Activated T-helper 9 cell treated with anti-CD3 and anti-CD28 coated beads, Interleukin-2, amount 50 U/mL, for 16 hours (primary cell): ENCODE measurements around the gene IQCK.

ENCODE experiments used
- DNase-seq: peaks from one replicate; pipeline ENCODE4 v3.0.0-alpha.2; 2020; ENCODE audit warnings: low read depth

IQCK gene

DNA sequence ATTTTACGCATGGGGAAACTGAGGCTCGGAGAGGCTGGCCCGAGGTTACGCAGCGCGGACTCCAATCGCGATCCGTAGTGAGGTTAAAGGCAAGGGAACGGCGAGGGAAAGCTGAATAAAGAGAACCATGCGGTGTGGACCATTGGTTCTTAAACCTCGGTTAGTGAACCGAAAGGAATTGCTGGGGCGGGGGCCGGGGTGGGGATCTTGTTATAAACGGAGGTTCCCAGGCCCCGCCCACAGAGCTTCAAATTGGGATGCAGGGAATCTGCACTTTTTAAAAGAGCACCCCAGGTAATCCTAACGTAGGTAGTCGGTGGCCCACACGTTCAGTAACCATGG, 524 bp downstream of the IQCK start:
- DNase-seq: no peak

DNA sequence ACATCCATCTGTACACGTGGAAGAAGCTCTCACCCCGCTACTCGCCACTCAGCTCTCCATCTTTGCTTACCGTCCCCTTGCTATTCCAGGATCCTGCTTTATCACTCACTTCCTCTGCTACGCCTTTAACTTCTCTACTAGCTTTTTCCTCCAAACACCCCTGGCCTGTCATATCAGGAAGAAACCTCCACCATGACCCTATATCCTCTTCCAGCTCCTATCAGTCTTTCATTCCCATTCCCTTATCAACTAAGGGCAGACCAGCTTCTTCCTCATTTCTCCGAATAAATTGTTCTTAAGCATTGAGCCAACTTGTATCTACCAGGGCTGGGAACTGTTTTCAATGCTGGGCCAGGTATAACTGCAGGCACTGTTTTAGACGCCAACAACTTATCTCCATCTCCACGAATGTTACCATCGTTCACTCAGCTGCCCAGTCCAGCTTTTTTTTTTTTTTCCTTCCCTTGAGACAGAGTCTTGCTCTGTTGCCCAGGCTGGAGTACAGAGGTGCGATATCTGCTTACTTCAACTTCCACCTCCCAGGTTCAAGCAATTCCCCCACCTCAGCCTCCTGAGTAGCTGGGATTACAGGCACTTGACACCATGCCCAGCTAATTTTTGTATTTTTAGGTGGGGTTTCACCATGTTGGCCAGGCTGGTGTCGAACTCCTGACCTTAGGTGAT, 4.3 kb downstream of the IQCK start:
- DNase-seq: no peak

DNA sequence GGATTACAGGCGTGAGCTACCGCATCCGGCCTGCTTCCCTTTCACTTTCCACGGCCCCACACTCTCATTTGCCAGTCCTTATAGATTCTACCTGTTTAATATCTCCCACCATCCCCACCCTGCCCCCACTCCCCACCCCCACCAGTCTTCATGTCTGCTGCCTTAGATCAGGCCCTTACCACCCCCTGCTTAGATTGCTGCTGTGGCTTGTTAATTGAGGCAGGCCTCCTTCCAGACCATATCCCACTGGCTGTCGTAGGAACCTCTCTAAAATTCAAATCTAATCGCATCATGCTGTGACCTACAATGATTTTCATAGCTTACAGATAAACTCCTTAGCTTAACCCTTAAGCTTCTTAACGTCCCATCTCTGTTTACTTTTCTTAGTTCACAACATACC, 4.9 kb downstream of the IQCK start:
- DNase-seq: no peak

DNA sequence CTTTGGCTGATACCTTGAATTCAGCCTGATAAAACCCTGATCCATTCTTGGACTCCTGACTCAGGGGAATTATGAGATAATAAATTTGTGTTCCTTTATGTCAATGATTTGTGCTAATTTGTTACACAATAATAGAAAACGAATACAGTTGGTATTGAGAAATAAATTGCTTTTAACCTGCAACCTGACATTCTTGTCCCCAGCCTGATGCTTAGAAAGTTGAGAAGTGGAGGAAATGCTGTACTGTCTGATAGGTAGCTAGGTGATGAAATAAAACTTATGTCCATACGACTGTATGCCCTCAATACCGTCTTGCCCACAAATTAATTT, 10.5 kb downstream of the IQCK start:
- DNase-seq: no peak

DNA sequence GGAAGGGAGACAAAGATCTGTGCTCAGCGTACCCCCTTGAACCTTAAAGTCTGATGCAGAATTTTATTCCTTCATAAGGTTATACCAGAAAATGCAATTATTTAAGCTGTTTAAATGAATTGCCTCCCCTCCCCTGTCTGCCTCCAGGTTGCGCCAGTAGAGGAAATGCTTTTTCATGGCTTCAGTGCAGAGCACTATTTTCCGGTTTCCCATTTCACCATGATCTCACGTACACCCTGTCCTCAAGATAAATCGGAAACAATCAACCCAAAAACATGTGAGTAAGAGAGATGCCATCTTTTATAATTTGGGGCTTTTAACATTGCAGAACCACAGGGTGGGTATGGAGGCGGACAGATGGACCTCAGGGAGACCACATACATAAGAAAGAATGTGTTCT, 15.5 kb downstream of the IQCK start:
- no peak for DNase-seq

DNA sequence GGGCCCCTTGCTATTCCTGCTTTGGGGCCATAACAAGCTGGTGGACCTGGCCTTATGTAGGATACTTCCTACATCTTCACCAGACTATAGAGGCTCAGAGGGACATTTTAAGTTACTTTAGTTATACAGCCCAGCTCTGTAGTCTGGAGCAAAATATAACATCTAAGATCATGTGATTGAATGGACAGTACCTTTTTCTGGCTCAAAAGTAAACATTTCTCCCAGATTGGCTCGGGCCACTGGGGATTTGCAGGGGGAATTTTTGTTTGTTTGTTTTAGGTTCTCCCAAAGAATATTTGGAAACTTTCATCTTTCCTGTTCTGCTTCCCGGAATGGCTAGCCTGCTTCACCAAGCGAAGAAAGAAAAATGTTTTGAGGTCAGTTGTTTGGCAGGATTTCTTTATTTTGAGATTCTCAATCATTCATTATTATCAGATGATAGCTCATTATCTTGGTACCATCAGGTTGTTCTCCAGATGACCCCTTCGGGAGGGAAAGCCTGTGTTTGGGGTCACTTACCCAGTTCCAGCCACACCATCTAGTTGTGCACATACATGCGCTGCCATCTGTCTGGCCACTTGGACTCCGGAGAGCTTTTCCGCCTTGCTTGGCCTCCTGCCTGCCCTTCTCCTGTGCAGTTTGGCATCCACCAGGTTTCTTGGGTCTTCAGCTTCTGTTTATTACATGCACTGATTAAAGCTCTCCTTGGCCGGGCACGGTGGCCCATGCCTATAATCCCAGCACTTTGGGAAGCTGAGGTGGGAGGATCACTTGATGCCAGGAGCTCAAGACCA, 17.2 kb downstream of the IQCK start:
- DNase-seq: no peak

DNA sequence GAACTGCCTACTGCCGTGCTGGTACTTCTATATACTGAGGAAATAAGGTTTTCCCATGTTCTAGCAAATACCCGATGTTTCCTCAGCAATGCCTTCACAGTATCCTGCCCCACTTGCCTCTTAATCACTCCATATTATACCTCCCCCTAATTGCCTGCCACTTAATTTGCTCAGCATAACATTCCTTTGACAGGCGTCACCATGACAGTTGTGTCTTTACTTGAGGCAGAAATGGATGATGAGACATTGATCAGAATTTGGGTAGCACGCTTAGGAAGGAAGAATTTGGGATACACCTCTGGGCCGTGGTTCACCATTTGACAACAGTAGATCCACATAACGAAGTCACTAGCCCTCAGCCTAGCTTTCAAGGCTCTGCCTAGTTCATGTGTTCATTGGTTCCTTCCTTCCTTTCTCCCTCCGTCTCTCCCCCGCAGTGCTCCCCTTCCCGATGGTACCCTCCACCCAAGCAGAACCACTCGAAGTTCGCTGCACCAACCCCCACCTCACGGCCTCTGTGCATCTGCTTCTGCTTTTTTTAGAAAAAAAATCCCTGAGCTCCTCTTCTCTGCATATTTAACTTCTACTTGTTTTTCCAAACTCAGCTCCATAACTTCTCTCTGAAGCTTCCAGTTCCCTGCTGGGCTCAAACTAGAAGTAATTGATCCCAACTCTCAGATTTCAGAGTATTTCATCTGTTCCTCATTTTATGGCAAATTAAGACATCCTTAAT, 19.4 kb downstream of the IQCK start:
- no peak for DNase-seq

DNA sequence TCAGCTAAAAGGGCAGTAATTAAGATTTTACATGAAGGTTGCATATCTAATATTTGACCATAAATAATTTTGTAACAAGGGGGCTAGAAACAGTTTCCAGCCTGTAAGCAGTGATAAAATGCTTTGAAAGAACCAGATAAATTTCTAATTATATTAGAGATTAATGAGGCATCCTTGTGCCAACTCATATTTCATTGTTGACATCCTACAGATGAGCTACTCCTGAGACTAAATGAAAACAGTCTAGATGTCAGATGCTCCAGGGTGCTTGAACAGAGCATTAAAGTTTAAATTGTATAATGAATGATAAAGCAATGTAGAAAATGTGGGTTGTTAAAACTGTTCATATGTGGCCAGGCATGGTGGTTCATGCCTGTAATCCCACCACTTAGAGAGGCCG, 23.3 kb downstream of the IQCK start:
- DNase-seq: no peak

DNA sequence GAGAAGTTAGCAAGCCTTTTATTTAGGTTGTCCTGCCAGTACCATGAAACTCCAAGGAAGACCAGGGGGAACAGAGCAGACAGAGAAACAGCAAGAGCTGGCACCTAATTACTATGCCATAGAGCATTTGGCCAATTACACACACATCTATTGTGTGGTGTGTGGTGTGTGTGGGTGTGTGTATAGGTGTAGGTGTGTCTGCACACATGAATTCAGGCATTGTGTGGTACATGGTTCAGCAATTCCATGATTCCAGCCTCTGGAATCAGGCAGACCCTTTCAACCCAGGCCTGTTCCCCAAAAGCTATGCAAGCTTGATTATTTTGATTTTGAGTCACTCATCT, 25.7 kb downstream of the IQCK start:
- DNase-seq: no peak

DNA sequence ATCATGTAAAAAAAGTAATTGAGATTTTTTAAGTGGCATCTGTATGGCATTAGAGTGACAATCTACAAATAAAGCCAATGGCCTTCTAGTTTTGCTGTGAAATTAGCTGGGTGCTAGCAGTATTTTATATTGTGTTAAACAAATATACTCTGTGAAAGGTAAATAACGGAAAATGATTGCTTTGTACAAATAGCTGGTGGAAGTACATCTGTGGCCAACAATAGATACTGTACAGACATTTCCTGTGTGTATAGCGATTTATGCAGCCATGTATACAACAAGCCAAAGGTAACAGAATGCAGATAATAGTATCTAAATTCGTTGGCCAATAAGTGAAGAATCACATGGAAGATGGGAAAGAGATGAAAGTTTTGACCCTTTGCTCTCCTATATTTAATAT, 26.6 kb downstream of the IQCK start:
- no peak for DNase-seq

DNA sequence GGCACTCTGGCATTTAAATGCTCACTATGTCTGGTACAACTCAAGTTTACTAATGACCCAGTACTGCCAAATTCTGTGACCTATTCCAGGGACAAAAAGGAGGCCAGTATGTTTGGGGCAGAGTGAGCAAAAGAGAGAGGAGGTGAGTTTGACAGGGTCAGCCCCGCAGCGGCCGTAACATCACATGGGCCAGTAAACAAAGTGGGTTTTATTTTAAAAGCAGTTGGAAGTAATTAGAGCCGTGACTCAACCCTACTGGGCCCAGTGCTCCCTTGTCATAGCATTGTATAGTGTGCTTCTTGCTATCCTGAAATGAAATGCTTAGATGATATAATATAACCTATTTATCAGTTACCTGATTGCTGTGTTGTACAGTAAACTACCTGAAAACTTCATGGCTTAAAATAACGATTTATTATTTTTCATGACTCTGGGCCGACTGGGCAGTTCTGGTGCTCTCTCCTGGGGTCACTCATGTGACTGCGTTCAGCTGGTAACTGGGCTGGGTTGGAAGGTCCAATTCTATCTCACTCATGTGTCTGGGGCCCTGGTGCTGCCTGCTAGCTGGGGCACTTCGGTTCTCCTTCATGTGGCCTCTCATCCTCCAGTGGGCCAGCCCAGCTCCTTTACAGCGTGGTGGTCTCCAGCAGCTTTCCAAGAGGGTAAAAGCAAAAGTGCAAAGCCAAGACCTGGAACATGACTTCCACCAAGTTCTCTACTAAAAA, 27.4 kb downstream of the IQCK start:
- no peak for DNase-seq

DNA sequence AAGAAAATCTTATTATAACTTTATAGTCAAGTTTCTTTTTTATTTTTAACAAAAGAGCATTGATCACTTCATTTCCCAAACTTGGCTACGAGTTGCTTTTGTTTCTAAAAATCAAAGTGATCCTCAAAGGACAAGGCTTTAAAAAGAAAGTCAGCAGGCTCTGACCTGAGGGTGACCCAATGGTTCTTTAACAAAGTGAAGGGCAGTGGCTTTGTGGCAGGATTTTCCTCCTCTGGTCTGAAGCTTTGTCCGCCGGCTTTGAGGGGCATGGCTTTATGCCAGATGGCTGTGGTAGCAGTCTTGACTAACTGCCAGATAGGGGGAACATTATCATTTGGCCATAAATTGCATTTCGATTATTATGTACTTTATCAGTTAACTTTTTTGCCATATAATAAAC, 28.5 kb downstream of the IQCK start:
- no peak for DNase-seq

DNA sequence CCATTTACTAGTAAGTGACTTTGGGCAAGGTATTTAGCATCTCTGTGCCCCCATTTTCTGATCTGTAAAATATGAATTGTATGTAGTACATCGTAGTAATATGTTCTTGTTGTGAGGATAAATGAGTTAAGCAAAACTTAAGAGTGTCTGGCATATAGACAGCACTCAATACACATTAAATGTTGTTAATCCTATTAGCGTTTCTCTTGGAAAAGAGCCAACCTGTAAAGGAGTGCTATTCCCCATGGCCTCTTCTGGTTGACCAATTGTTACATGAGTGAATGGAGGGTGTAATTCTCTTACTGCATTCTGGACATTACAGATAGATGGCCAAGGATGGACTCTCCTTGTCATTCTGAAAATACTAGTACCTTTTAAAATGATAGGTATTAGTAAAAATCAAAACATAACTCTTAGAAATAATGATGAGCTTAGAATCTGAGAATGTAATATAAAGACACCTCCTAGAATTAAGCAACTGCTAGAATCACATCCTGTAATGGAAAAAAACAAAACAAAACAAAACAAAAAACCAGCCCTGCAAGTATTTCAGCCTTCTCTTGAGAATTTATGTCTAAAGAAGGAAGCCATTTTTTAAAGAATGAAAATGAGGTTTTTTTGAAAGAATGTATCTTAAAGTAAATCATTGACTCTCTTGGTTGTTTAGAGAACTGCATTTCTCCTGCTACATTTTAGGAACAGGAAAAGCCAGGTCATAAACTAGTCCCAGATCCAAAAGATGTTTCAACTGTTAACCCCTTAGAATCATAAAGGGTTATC, 30.5 kb downstream of the IQCK start:
- DNase-seq: no peak

DNA sequence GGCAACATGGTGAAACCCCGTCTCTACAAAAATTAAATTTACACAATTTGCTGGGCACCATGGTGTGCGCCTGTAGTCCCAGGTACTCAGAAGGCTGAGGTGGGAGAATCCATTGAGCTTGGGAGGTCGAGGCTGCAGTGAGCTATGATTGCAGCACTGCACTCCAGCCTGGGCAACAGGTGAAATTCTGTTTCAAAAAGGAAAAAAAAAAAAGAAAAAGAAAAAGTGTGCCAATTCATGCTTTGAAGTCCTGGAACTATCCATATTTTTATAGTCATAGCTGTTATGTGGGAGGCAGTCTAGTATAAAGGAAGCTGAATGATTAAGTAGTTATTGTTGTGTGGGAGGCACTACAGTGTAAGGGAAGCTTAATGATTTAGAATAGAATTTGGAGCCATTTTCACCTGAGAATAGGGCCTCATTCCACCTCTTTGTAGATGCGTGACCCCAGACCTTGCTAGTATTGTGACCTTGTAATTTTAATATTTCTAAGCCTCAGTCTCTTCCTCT, 31.6 kb downstream of the IQCK start:
- DNase-seq: no peak

DNA sequence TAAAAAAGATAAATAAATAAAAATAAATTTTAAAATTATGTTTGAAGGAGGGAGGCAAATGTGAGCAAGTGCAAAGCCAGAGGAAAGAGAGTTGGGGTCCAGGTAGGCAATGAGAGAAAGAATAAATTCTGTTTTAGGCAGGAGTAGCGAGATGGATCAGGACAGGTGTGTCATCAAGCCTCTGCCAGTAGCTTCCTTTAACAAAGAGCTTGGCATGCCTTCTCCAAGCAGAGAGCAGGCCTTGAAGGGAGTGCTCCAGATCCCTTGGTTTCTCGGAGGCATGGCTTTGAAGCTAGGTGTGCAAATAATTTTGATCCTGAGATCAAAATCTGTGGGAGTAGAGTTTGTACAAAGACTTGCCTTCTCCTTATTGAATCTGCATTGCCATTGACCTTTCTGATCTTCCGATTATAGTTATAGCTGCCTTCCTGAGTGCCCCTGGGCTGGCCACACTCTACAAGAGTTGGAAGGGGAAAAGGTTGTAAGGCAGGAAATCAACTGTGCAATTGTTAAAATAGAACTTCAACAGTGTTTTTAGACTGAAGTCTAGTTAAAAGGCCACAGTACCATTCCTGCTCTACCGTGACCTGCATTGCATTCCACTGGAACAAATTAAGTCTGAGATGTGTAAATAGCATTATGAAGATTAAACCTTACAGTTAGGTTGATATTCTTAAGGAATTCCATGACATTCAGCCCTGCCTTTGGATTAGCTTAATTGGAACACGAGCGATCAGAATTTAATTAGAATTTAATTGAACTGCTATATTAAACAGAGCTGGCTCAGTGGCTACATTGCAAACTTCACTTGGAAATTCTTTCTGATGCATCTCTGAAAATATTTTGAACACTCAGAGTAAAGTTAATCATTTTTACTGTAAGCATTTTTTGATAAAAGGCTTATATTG, 33.7 kb downstream of the IQCK start:
- no peak for DNase-seq

DNA sequence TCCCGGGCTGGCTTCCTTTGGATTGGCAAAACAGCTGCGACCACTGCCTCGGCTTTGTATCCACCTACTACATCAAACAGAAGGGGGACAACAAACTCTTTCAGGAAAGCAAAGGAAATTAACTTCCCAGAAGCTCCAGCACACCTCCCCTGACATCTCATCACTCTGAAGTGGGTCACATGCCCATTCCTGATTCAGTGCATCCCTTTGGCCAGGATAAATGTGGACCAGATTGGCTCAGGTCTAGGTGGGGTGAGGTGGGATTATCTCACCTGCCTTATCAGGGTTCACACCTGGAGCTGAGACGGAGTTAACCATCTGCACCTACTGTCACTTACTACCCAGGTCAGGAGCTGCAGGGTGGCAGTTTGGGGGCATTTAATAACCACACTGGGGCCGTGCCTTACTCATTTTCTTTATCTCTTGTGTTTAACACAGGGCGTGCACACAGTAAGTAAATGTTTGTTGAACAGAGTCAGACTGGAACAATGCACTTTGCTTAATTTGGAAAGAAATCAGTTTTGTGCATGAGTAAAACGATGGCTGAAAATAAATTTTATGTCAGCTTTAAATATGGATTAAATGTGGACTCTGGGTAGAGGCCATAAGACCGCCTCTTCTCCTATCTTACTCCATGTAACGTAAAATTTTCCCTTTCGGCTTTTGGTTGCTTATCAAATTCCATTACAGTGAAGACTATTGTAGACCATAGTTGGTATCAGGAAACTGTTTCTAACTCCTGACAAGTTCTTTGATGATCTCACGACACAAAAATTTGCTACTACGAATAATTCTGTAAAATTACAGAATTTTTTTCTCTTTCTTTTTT, 36.0 kb downstream of the IQCK start:
- DNase-seq: no peak

DNA sequence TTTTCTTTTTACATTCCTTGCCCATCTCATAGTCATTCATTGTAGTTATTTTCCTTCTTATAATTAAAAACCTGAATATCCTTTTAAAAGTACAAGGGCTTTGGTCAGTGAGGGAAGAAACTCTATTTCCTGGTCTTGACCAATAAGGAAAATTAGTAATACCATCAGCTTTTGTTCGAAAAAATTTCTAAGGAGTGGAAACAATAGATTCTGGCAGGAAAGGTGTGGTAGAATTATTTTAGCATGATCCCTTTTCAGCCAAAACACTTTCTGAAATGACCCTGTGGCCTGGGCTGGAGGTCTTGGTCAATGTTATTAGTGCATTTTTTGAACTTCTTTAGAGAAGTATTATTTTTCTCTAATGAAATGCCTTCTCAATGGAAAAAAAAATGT, 36.6 kb downstream of the IQCK start:
- no peak for DNase-seq

DNA sequence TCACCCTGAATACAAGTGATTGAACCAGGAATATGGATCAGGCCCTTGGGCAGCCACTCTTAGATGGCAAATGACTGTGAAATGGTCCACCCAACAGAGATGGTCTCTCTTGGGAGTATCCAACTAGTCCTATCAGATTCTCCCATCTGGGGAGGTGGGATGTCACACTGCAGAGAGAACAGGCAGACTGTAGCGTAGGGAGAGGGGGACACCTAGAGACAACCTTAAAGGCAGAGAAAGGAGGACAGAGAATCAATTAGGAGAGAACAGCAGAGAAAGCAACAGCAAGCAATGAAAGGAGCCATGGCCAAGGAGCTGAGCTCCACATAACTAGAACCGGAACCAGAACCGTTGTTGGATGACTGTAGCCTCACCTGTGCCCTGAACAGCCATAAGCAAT, 37.2 kb downstream of the IQCK start:
- no peak for DNase-seq

DNA sequence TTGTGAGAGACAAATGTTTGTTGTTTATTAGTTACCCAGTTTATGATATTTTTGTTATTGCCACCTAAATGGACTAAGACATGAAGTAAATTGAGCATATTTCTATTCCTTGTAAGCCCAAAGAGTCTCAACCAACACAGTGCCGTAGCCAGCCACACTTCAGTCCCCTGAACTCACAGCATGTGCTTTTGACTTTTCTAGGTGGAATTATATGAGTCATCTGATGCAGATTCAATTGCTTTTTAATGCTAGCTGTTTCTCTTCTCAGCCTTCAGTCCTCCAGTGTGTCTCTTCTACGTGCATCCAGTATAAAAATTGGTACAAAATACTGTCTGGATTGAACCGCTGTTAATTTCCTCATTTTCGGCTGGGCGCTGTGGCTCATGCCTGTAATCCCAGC, 39.0 kb downstream of the IQCK start:
- no peak for DNase-seq
